HG03469 (cell line): Measurements from ENCODE around the gene SMC3.

Experiments
- ATAC-seq: cut with Tn5 transposase; IDR thresholded peaks from one replicate; pipeline ENCODE4 v1.9.1; 2021; ENCODE audit warnings: mild to moderate bottlenecking, moderate library complexity, moderate number of reproducible peaks; ENCODE audit not compliant: unreplicated experiment

The SMC3 gene

GRCh38 chr10:110643035-110643652 is 75.6 kb downstream of the SMC3 start:
- ATAC-seq, result no peak

GRCh38 chr10:110643653-110644597 is 76.4 kb downstream of the SMC3 start, which contains the start of gene RBM20:
Gene RBM20, plus strand, starts transcription at chr10:110644336. Its CDS starts 119 bp downstream, at chr10:110644455.
- ATAC-seq, result no peak

GRCh38 chr10:110644598-110645462 is 77.3 kb downstream of the SMC3 start:
- ATAC-seq, result no peak

- no peak for ATAC-seq
These were observed 79.1 kb downstream of the SMC3 start for GRCh38 chr10:110646417-110647135.

GRCh38 chr10:110647136-110647430 is 79.6 kb downstream of the SMC3 start:
- no peak for ATAC-seq

GRCh38 chr10:110648692-110649346 is 81.3 kb downstream of the SMC3 start:
- no peak for ATAC-seq

GRCh38 chr10:110649347-110650264 is 82.1 kb downstream of the SMC3 start:
- no peak for ATAC-seq

- no peak for ATAC-seq
These were observed 82.8 kb downstream of the SMC3 start for GRCh38 chr10:110650265-110650668.

GRCh38 chr10:110651044-110651958 is 83.8 kb downstream of the SMC3 start:
- peak; percentile 76 for ATAC-seq

GRCh38 chr10:110652475-110653118 is 85.1 kb downstream of the SMC3 start:
- ATAC-seq, result no peak
